H9 (cell line): ENCODE data around the gene ATP2B2. TPM values are rescaled to one million over a fixed set of nuclear protein-coding genes. Genes with fewer than 3 reads are reported as not detected.
A peak's percentile ranks its signal among the peaks of the same experiment; 100 is the strongest.

ENCODE experiments used
- DNase-seq: peaks from one replicate; pipeline ENCODE4 v3.0.0-alpha.2; 2017
- H2AFZ ChIP-seq: one replicate; pipeline ENCODE4 v1.6.1; 2013; ENCODE audit warnings: mild to moderate bottlenecking, low read length, control low read depth, moderate library complexity
- H2AK5ac ChIP-seq: 2 replicates; pipeline ENCODE4 v1.6.1; 2013; ENCODE audit warnings: low read length, control low read depth, mixed read lengths; ENCODE audit not compliant: insufficient read length
- H2BK120ac ChIP-seq: one replicate; pipeline ENCODE4 v1.6.1; 2013; ENCODE audit warnings: low read depth, mild to moderate bottlenecking, low read length, control low read depth, inconsistent platforms; ENCODE audit not compliant: poor library complexity, severe bottlenecking
- H2BK12ac ChIP-seq: 2 replicates; pipeline ENCODE4 v1.6.1; 2013; ENCODE audit warnings: low read length, control low read depth, mixed read lengths, low read depth; ENCODE audit not compliant: insufficient read length
- H2BK15ac ChIP-seq: 2 replicates; pipeline ENCODE4 v1.6.1; 2013; ENCODE audit warnings: low read depth, low read length, control low read depth
- H2BK20ac ChIP-seq: one replicate; pipeline ENCODE4 v1.6.1; 2013; ENCODE audit warnings: low read depth, mild to moderate bottlenecking, low read length, control low read depth, inconsistent platforms; ENCODE audit not compliant: poor library complexity, severe bottlenecking
- H2BK5ac ChIP-seq: 2 replicates; pipeline ENCODE4 v1.6.1; 2013; ENCODE audit warnings: low read length, control low read depth, mixed read lengths; ENCODE audit not compliant: insufficient read length
- H3K14ac ChIP-seq: 2 replicates; pipeline ENCODE4 v1.6.1; 2013; ENCODE audit warnings: low read length, control low read depth; ENCODE audit not compliant: insufficient read depth
- H3K18ac ChIP-seq: 2 replicates; pipeline ENCODE4 v1.6.1; 2013; ENCODE audit warnings: low read depth, mild to moderate bottlenecking, mixed read lengths, low read length, control low read depth; ENCODE audit not compliant: insufficient read length
- H3K23ac ChIP-seq: 2 replicates; pipeline ENCODE4 v1.6.1; 2013; ENCODE audit warnings: low read length, control low read depth, mixed read lengths, low read depth; ENCODE audit not compliant: insufficient read length
- H3K23me2 ChIP-seq: 2 replicates; pipeline ENCODE4 v1.6.1; 2013; ENCODE audit warnings: low read depth, mild to moderate bottlenecking, mixed read lengths, low read length, control low read depth; ENCODE audit not compliant: insufficient read length, poor library complexity, severe bottlenecking
- H3K27ac ChIP-seq: 2 replicates; pipeline ENCODE4 v1.5.1; 2013; ENCODE audit warnings: low read length, control low read depth, mixed read lengths, low read depth; ENCODE audit not compliant: insufficient read length
- H3K27me3 ChIP-seq: 2 replicates; pipeline ENCODE4 v1.6.1; 2013; ENCODE audit warnings: low read length, control low read depth, inconsistent platforms; ENCODE audit not compliant: insufficient read depth
- H3K4ac ChIP-seq: 2 replicates; pipeline ENCODE4 v1.6.1; 2013; ENCODE audit warnings: low read depth, mild to moderate bottlenecking, control low read depth, inconsistent platforms, low read length, moderate library complexity
- H3K4me1 ChIP-seq: 2 replicates; pipeline ENCODE4 v1.6.1; 2013; ENCODE audit warnings: low read length, control low read depth, inconsistent platforms; ENCODE audit not compliant: insufficient read depth
- H3K4me2 ChIP-seq: 2 replicates; pipeline ENCODE4 v1.6.1; 2013; ENCODE audit warnings: low read length, control low read depth, mixed read lengths; ENCODE audit not compliant: insufficient read length, insufficient read depth
- H3K56ac ChIP-seq: 2 replicates; pipeline ENCODE4 v1.6.1; 2013; ENCODE audit warnings: low read depth, mild to moderate bottlenecking, mixed read lengths, low read length, control low read depth; ENCODE audit not compliant: insufficient read length
- H3K79me1 ChIP-seq: 2 replicates; pipeline ENCODE4 v1.6.1; 2013; ENCODE audit warnings: low read depth, mild to moderate bottlenecking, moderate library complexity, low read length, control low read depth, inconsistent platforms; ENCODE audit not compliant: insufficient read depth, poor library complexity, severe bottlenecking
- H3K79me2 ChIP-seq: 2 replicates; pipeline ENCODE4 v1.6.1; 2013; ENCODE audit warnings: low read length, control low read depth, inconsistent platforms; ENCODE audit not compliant: insufficient read depth
- H3K9ac ChIP-seq: 2 replicates; pipeline ENCODE4 v1.6.1; 2013; ENCODE audit warnings: low read length, control low read depth, mixed read lengths; ENCODE audit not compliant: insufficient read length; ENCODE audit errors: extremely low read depth
- H3K9me3 ChIP-seq: one replicate; pipeline ENCODE4 v1.6.1; 2013; ENCODE audit warnings: low read depth, low read length, inconsistent platforms; ENCODE audit not compliant: control insufficient read depth
- H3T11ph ChIP-seq: one replicate; pipeline ENCODE4 v1.6.1; 2013; ENCODE audit warnings: mild to moderate bottlenecking, low read length, control low read depth, inconsistent platforms
- H4K20me1 ChIP-seq: one replicate; pipeline ENCODE4 v1.6.1; 2013; ENCODE audit not compliant: control insufficient read depth, insufficient read length, insufficient read depth
- H4K5ac ChIP-seq: 2 replicates; pipeline ENCODE4 v1.6.1; 2013; ENCODE audit warnings: low read depth, mild to moderate bottlenecking, mixed read lengths, low read length, control low read depth; ENCODE audit not compliant: insufficient read length
- H4K8ac ChIP-seq: replicated peaks from 2 replicates; pipeline ENCODE4 v1.6.1; 2013; ENCODE audit warnings: low read length, control low read depth, mixed read lengths, low read depth; ENCODE audit not compliant: insufficient read length
- H4K91ac ChIP-seq: 2 replicates; pipeline ENCODE4 v1.6.1; 2013; ENCODE audit warnings: low read depth, mild to moderate bottlenecking, moderate library complexity, mixed read lengths, low read length, control low read depth; ENCODE audit not compliant: insufficient read length
- H3K27ac Mint-ChIP-seq, 3 experiments: 2 replicates in 2 of 3; 3 replicates in 1 of 3; pipeline ENCODE4 v1.8.0; 2020 to 2021; ENCODE audit warnings: mixed read lengths in 3 of 3, mild to moderate bottlenecking in 1 of 3, moderate library complexity in 1 of 3
- H3K27me3 Mint-ChIP-seq: 2 replicates; pipeline ENCODE4 v1.8.0; 2021; ENCODE audit warnings: low read depth, mild to moderate bottlenecking, moderate library complexity, mixed read lengths
- H3K36me3 Mint-ChIP-seq, 3 experiments: 2 replicates in 2 of 3; 3 replicates in 1 of 3; pipeline ENCODE4 v1.8.0; 2020 to 2021; ENCODE audit warnings: low read depth in 3 of 3, mixed read lengths in 3 of 3; ENCODE audit not compliant: insufficient read depth in 1 of 3
- H3K4me1 Mint-ChIP-seq, 2 experiments: 2 replicates each; pipeline ENCODE4 v1.8.0; 2020; ENCODE audit warnings: mixed read lengths in 2 of 2
- H3K4me3 Mint-ChIP-seq, 2 experiments: 2 replicates in 1 of 2; 3 replicates in 1 of 2; pipeline ENCODE4 v1.8.0; 2020 to 2021; ENCODE audit warnings: mild to moderate bottlenecking in 2 of 2, mixed read lengths in 2 of 2, moderate library complexity in 1 of 2
- H3K9me3 Mint-ChIP-seq, 2 experiments: 2 replicates in 1 of 2; 3 replicates in 1 of 2; pipeline ENCODE4 v1.8.0; 2020; ENCODE audit warnings: mild to moderate bottlenecking in 2 of 2, mixed read lengths in 2 of 2, moderate library complexity in 1 of 2
- CTCF ChIP-seq: fragments of 200-600 bp; sonication (generic); conservative IDR thresholded peaks from 3 replicates; pipeline ENCODE4 v1.8.0; 2021; ENCODE audit warnings: antibody characterized with exemption, mild to moderate bottlenecking
- WGBS: extraction: QIAGEN DNeasy Blood & Tissue Kit; methylation state at CpG from one replicate; pipeline ENCODE4 v1.1.7; 2013; ENCODE audit warnings: missing lambda C conversion rate, low lambda C conversion rate, mixed read lengths; ENCODE audit not compliant: insufficient read length; ENCODE audit errors: extremely low coverage; 5-methylcytosine and 5-hydroxymethylcytosine counted together
- total RNA-seq: library from RNA; stranded (reverse); gene quantifications from 2 replicates; pipeline ENCODE4 v1.2.1, GENCODE V29; 2021

ATP2B2 gene
- total RNA-seq, 1 experiment from 2014 or later, result 0.33 TPM

GRCh38 chr3:10344944-10345575 is 160.3 kb downstream of the ATP2B2 start:
- H3K79me1 ChIP-seq, result no peaks in the 10 kb centered on the region
- H2BK15ac ChIP-seq, result no peak overlapping the region
- H4K5ac ChIP-seq, result no peak overlapping the region
- H3K4me2 ChIP-seq, result no peak overlapping the region
- no peak overlapping the region for H2BK5ac ChIP-seq
- H4K91ac ChIP-seq, result no peak overlapping the region
- no peak overlapping the region for H3K56ac ChIP-seq
- no peaks in the 10 kb centered on the region for H3K23me2 ChIP-seq
- no peaks in the 10 kb centered on the region for H3K4me1 ChIP-seq
- H3T11ph ChIP-seq, result no peak overlapping the region
- H3K27ac ChIP-seq, result no peak overlapping the region
- peak overlapping the region in 1 of 3 experiments; percentile 81; a peak in 1 of 7 replicates for H3K27ac Mint-ChIP-seq
- H2BK120ac ChIP-seq, result no peak overlapping the region
- no peaks in the 10 kb centered on the region for H3K79me2 ChIP-seq
- no peak overlapping the region for H2BK12ac ChIP-seq
- no peak overlapping the region for H3K9ac ChIP-seq
- H4K20me1 ChIP-seq, result no peaks in the 10 kb centered on the region
- DNase-seq, result no peak
- H3K9me3 ChIP-seq, result no peaks in the 10 kb centered on the region
- H2AK5ac ChIP-seq, result no peak overlapping the region
- H3K23ac ChIP-seq, result no peak overlapping the region
- no peak overlapping the region for H3K4me3 Mint-ChIP-seq
- H3K4ac ChIP-seq, result no peak overlapping the region
- H3K27me3 ChIP-seq, result no peaks in the 10 kb centered on the region
- H3K9me3 Mint-ChIP-seq, result no peaks in the 10 kb centered on the region
- peaks cover 0 to 3% of the 10 kb centered on the region in 2 experiments; a peak in 1 of 4 replicates for H3K4me1 Mint-ChIP-seq
- H2BK20ac ChIP-seq, result no peak overlapping the region
- no peak for TF ChIP-seq CTCF
- no peak overlapping the region for H3K18ac ChIP-seq
- H2AFZ ChIP-seq, result no peak overlapping the region
- H3K36me3 Mint-ChIP-seq, result no peaks in the 10 kb centered on the region; a peak in 1 of 7 replicates
- peaks cover 4% of the 10 kb centered on the region; the same call in 1 of the 2 replicates for H3K27me3 Mint-ChIP-seq
- no peak overlapping the region for H4K8ac ChIP-seq
- WGBS, result no CpG with 5 or more reads among the region's 19 CpGs
- no peak overlapping the region for H3K14ac ChIP-seq
